ENCODE measurements around the gene CSF2RB.

CSF2RB gene

DNA sequence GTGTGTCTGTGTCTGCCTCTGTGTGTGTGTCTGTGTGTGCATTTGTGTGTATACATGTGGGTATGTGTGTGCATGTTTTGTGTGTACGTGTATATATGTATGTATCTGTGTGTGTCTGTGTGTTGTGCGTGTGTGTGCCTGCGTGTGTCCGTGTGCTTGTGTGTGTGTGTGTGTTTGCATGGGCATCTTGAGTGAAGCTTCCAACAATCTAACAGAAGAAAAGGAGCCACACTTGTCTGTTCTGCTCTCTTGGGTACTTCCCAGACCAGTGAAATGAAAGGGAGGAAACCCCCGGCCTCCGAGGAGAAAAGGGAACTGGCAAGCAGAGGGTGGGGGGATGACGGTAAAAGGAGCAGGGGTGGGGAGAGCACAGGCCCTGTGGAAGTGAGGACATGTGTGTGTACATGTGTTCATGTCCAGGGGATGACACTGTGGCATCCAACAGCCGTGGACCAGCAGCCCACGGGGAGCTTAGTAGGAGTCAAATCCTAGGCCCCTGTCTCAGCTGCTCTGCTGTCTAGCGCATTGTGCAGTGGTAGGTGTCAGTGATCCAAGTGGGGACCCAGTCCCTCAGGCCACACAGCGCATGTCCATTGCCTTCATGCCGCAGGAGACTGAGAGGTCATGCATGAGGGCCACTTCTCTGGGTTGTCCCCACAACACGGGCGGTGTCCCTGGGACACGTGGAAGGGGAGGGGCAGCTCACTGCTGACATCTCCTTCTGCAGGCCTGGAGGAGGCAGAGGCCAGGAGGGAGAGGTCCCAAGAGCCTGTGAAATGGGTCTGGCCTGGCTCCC, 8.1 kb downstream of the CSF2RB start:
- DNase-seq (ENCODE audit: low spot score) = no peak
- no peak overlapping the region for H3K27ac Mint-ChIP-seq
- H3K4me1 Mint-ChIP-seq (ENCODE audit: low read depth) = peaks cover 2% of the 10 kb centered on the region
- no peaks in the 10 kb centered on the region for H3K9me3 Mint-ChIP-seq
- peaks cover 2% of the 10 kb centered on the region for H3K36me3 Mint-ChIP-seq (ENCODE audit: low read depth)
- peaks cover 27% of the 10 kb centered on the region for H3K27me3 Mint-ChIP-seq (ENCODE audit: low read depth)
- H3K4me3 Mint-ChIP-seq = no peak overlapping the region

- no peak overlapping the region for H3K4me3 Mint-ChIP-seq
- peaks cover 23% of the 10 kb centered on the region for H3K27me3 Mint-ChIP-seq (ENCODE audit: low read depth)
- no peak overlapping the region for H3K27ac Mint-ChIP-seq
- peaks cover 2% of the 10 kb centered on the region for H3K4me1 Mint-ChIP-seq (ENCODE audit: low read depth)
- H3K36me3 Mint-ChIP-seq (ENCODE audit: low read depth) = peaks cover 2% of the 10 kb centered on the region
- no peaks in the 10 kb centered on the region for H3K9me3 Mint-ChIP-seq
- no peak for DNase-seq (ENCODE audit: low spot score)
Observed at GRCh38 chr22:36922105-36922608, 8.7 kb downstream of the CSF2RB start.

GRCh38 chr22:36922711-36923110, 9.3 kb downstream of the CSF2RB start:
- DNase-seq (ENCODE audit: low spot score) = no peak
- H3K36me3 Mint-ChIP-seq (ENCODE audit: low read depth) = peaks cover 2% of the 10 kb centered on the region
- H3K27ac Mint-ChIP-seq = no peak overlapping the region
- H3K4me3 Mint-ChIP-seq = no peak overlapping the region
- peaks cover 2% of the 10 kb centered on the region for H3K4me1 Mint-ChIP-seq (ENCODE audit: low read depth)
- no peaks in the 10 kb centered on the region for H3K9me3 Mint-ChIP-seq
- H3K27me3 Mint-ChIP-seq (ENCODE audit: low read depth) = peaks cover 18% of the 10 kb centered on the region

DNA sequence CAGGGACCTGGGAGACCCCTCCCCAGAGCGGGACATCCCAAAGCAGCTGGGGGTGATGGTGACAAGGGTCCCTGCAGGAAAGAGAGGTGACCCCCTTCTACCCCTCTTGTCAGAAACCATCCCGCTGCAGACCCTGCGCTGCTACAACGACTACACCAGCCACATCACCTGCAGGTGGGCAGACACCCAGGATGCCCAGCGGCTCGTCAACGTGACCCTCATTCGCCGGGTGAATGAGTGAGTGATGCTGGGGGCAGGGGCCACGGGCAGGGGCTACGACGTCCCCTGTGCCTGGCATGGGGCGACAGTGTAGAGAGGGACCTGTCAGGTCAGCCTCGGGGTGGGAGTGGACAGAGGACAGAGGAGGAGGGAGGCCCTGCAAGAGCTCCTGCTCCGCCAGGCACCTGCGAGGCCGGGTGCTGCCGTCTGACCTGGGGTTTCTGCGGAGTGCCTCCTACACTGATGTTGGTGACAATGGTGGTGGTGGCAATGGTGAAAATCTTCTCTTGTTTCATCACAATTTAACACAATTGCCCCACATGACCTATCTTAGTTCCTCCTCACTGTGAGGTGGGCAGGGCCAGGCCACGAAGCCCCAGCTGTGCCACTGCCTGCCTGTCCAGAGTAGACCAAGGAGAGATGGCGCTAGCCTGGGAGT, 9.8 kb downstream of the CSF2RB start:
- DNase-seq (ENCODE audit: low spot score) = no peak
- Mint-ChIP-seq H3K9me3 (no peaks in the 10 kb centered on the region), H3K27ac (no peak overlapping the region), H3K27me3 (ENCODE audit: low read depth) (peaks cover 14% of the 10 kb centered on the region), H3K36me3 (ENCODE audit: low read depth) (peaks cover 2% of the 10 kb centered on the region), H3K4me1 (ENCODE audit: low read depth) (peaks cover 2% of the 10 kb centered on the region), H3K4me3 (no peak overlapping the region)

GRCh38 chr22:36924151-36924698, 10.8 kb downstream of the CSF2RB start:
- Mint-ChIP-seq H3K36me3 (ENCODE audit: low read depth) (peaks cover 2% of the 10 kb centered on the region), H3K9me3 (no peaks in the 10 kb centered on the region), H3K4me1 (ENCODE audit: low read depth) (peaks cover 2% of the 10 kb centered on the region), H3K4me3 (no peak overlapping the region), H3K27me3 (ENCODE audit: low read depth) (peaks cover 9% of the 10 kb centered on the region), H3K27ac (no peak overlapping the region)
- no peak for DNase-seq (ENCODE audit: low spot score)

- Mint-ChIP-seq H3K27ac (no peak overlapping the region), H3K4me1 (ENCODE audit: low read depth) (peaks cover 2% of the 10 kb centered on the region), H3K9me3 (no peaks in the 10 kb centered on the region), H3K4me3 (no peak overlapping the region), H3K36me3 (ENCODE audit: low read depth) (no peaks in the 10 kb centered on the region), H3K27me3 (ENCODE audit: low read depth) (peaks cover 2% of the 10 kb centered on the region)
- no peak for DNase-seq (ENCODE audit: low spot score)
Observed at GRCh38 chr22:36925388-36926290, 12.2 kb downstream of the CSF2RB start.

DNA sequence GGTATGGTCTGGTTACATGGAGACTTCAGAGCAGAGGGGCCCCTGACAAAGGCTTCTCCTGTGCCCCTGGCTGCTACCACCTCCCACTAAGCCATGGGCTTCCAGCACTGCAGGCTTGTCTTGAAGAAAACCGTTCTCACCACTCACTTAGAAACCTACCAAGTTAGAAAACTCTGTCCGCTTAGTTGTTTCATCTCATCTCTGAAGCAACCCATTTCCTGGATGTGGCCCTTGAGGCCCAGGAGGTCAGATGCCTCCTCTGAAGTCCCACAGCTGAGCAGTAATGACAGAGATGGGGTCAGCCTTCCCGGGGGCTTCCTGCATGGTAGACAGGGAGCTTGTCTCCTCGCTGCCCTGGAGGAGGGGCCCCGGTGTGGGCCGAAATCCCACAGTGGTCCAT, 12.9 kb downstream of the CSF2RB start:
- H3K4me3 Mint-ChIP-seq = no peak overlapping the region
- no peaks in the 10 kb centered on the region for H3K9me3 Mint-ChIP-seq
- peak overlapping the region; percentile 45 for H3K27ac Mint-ChIP-seq
- DNase-seq (ENCODE audit: low spot score) = no peak
- no peaks in the 10 kb centered on the region for H3K36me3 Mint-ChIP-seq (ENCODE audit: low read depth)
- H3K4me1 Mint-ChIP-seq (ENCODE audit: low read depth) = peaks cover 2% of the 10 kb centered on the region
- H3K27me3 Mint-ChIP-seq (ENCODE audit: low read depth) = no peaks in the 10 kb centered on the region

- H3K36me3 Mint-ChIP-seq (ENCODE audit: low read depth) = no peaks in the 10 kb centered on the region
- no peaks in the 10 kb centered on the region for H3K9me3 Mint-ChIP-seq
- H3K27ac Mint-ChIP-seq = no peak overlapping the region
- no peak for DNase-seq (ENCODE audit: low spot score)
- H3K4me1 Mint-ChIP-seq (ENCODE audit: low read depth) = peaks cover 2% of the 10 kb centered on the region
- no peaks in the 10 kb centered on the region for H3K27me3 Mint-ChIP-seq (ENCODE audit: low read depth)
- no peak overlapping the region for H3K4me3 Mint-ChIP-seq
Observed at GRCh38 chr22:36926721-36927435, 13.4 kb downstream of the CSF2RB start.

- no peak for DNase-seq (ENCODE audit: low spot score)
- Mint-ChIP-seq H3K27me3 (ENCODE audit: low read depth) (no peaks in the 10 kb centered on the region), H3K27ac (no peak overlapping the region), H3K4me3 (no peak overlapping the region), H3K9me3 (no peaks in the 10 kb centered on the region), H3K4me1 (ENCODE audit: low read depth) (peaks cover 2% of the 10 kb centered on the region), H3K36me3 (ENCODE audit: low read depth) (no peaks in the 10 kb centered on the region)
Observed at GRCh38 chr22:36927671-36928070, 14.2 kb downstream of the CSF2RB start.

DNA sequence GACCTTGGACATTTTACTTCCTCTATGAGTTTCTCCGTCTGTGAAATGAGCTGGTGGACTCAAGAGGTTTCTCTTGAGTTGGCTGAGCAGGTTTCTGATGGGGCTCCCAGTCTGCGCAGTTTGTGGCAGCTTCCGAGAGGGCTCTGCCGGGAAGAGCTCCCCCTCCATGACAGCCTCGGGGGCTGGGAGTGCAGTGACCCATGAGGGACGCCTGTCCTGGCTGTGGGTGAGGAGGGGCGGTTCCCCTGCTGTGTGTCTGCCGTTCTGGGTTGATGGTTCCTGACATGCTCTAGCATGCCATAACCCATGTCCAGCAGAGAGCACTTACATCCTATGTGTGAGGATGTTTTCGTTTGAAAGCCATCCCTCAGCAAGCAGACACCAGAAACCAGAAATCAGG, 14.8 kb downstream of the CSF2RB start:
- no peaks in the 10 kb centered on the region for H3K9me3 Mint-ChIP-seq
- H3K4me1 Mint-ChIP-seq (ENCODE audit: low read depth) = peaks cover 2% of the 10 kb centered on the region
- no peak overlapping the region for H3K27ac Mint-ChIP-seq
- H3K4me3 Mint-ChIP-seq = no peak overlapping the region
- no peaks in the 10 kb centered on the region for H3K27me3 Mint-ChIP-seq (ENCODE audit: low read depth)
- DNase-seq (ENCODE audit: low spot score) = no peak
- no peaks in the 10 kb centered on the region for H3K36me3 Mint-ChIP-seq (ENCODE audit: low read depth)

DNA sequence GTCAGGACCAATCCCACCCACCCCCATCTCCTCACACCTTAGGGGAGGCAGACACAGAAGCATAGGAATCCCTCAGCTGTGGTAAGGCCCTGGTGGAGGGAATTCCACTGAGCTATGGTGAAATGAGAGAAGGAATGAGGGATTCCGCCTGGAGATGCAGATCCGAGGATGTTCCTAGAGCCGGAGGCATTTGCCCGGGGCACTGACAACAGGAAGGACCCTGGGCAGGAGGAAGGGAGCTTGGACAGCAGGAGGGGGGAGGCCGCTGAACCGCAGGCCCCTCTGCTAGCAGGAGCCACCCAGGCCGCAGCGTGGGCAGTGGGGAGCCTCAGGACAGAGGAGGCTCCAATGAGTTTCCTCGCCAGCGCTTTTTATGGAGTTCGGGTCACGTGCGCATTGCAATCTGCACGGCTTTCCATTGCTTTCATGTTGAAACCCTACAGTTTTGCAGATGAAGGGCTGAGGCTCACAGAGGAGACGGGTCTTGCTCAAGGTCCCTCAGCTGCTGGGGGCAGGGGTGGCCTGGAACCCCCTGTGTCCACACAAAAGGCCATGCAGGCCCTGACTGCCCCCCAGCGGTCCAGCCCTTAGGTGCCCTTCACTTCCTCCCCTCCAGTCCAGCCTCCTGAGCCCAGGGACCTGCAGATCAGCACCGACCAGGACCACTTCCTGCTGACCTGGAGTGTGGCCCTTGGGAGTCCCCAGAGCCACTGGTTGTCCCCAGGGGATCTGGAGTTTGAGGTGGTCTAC, 15.5 kb downstream of the CSF2RB start:
- H3K27ac Mint-ChIP-seq = no peak overlapping the region
- peaks cover 2% of the 10 kb centered on the region for H3K4me1 Mint-ChIP-seq (ENCODE audit: low read depth)
- no peaks in the 10 kb centered on the region for H3K9me3 Mint-ChIP-seq
- H3K36me3 Mint-ChIP-seq (ENCODE audit: low read depth) = no peaks in the 10 kb centered on the region
- no peak for DNase-seq (ENCODE audit: low spot score)
- H3K27me3 Mint-ChIP-seq (ENCODE audit: low read depth) = no peaks in the 10 kb centered on the region
- no peak overlapping the region for H3K4me3 Mint-ChIP-seq

DNA sequence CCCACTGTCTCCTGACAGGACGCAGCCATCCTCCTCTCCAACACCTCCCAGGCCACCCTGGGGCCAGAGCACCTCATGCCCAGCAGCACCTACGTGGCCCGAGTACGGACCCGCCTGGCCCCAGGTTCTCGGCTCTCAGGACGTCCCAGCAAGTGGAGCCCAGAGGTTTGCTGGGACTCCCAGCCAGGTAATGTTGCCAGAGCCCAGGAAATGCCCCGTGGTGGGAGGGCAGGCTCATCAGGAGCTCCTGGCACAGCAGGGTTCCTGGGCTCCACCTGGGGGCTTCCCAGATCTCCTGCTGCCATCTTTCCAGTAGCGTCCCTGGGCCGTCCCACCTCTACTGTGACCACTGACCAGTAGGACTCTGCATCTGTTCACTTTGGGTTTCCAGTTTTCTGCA, 16.2 kb downstream of the CSF2RB start:
- Mint-ChIP-seq H3K4me1 (ENCODE audit: low read depth) (peaks cover 2% of the 10 kb centered on the region), H3K36me3 (ENCODE audit: low read depth) (no peaks in the 10 kb centered on the region), H3K27ac (no peak overlapping the region), H3K27me3 (ENCODE audit: low read depth) (no peaks in the 10 kb centered on the region), H3K4me3 (no peak overlapping the region), H3K9me3 (no peaks in the 10 kb centered on the region)
- no peak for DNase-seq (ENCODE audit: low spot score)
